ENCODE results near the gene PSMC3.

The PSMC3 gene

DNA sequence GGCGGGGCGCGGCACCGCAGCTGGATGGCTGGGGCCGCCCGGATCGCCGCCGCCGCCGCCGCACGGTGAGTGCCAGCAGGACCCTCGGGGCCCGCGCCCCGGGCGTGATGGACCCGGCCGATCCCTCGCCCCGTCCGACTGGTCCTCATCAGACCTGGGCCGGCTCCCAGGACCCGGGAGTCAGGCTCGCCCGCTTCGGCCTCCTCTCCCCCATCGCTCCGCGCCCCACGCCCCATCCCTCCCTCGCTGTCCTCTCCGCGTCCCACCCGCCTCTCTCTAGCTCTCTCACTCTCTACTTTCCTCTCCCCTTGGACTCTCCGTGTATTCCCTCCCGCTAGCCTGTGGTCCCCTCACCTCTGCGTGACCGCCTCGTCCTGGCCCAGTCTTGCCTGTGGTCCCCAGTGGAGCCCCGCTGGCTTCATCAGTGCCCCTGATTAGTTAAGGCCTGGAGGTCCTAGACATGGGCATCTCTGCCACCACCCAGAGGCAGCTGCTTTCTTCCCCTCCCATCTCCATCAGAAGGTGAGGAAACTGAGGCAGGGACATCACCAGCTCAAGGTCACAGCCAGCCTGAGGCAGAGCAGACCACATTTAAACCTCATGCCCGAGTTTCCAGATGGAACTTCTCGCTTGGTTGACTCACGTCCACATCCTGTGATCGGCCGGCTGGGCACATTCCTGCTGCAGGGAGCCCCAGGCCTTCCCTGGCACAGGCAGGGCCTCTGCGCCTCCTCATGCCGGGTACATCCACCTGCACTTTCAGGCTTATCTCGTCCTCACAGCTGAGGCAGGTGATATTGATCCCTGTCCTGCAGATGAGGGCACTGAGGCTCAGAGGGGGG, 17.4 kb downstream of the PSMC3 start:
- Histone ChIP-seq H3K9ac (ENCODE audit: low read length) (peak overlapping the region; percentile 86), H3F3A (ENCODE audit: insufficient read depth, low read length) (no peaks in the 10 kb centered on the region), H3K36me3 (ENCODE audit: insufficient read depth, low read length) (no peaks in the 10 kb centered on the region), H4K20me1 (ENCODE audit: insufficient read depth, low read length) (no peaks in the 10 kb centered on the region), H3K9me2 (ENCODE audit: low read depth, low read length) (no peaks in the 10 kb centered on the region), H3K4me2 (ENCODE audit: low read length) (peak overlapping the region; percentile 99), H3K27me3 (ENCODE audit: insufficient read depth, low read length) (no peaks in the 10 kb centered on the region), H3K79me2 (ENCODE audit: insufficient read depth, low read length) (no peaks in the 10 kb centered on the region), H3K4me3 (ENCODE audit: low read depth, low read length, poor library complexity, severe bottlenecking) (peak overlapping the region; percentile 77), H3K4me1 (ENCODE audit: insufficient read depth, low read length, severe bottlenecking) (peaks cover 37% of the 10 kb centered on the region), H2AFZ (ENCODE audit: low read length) (no peak overlapping the region), H3K9me3 (ENCODE audit: low read length) (no peaks in the 10 kb centered on the region), H3K27ac (ENCODE audit: low read depth, low read length, poor library complexity, severe bottlenecking) (peak overlapping the region; percentile 49)
- TF ChIP-seq, protein P1, sequence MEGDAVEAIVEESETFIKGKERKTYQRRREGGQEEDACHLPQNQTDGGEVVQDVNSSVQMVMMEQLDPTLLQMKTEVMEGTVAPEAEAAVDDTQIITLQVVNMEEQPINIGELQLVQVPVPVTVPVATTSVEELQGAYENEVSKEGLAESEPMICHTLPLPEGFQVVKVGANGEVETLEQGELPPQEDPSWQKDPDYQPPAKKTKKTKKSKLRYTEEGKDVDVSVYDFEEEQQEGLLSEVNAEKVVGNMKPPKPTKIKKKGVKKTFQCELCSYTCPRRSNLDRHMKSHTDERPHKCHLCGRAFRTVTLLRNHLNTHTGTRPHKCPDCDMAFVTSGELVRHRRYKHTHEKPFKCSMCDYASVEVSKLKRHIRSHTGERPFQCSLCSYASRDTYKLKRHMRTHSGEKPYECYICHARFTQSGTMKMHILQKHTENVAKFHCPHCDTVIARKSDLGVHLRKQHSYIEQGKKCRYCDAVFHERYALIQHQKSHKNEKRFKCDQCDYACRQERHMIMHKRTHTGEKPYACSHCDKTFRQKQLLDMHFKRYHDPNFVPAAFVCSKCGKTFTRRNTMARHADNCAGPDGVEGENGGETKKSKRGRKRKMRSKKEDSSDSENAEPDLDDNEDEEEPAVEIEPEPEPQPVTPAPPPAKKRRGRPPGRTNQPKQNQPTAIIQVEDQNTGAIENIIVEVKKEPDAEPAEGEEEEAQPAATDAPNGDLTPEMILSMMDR (IDR thresholded peaks at IDR 0.05; ENCODE audit: low read length), result no peak
- no peak for TF ChIP-seq EZH2 (IDR thresholded peaks at IDR 0.05; ENCODE audit: borderline replicate concordance, low read length)

DNA sequence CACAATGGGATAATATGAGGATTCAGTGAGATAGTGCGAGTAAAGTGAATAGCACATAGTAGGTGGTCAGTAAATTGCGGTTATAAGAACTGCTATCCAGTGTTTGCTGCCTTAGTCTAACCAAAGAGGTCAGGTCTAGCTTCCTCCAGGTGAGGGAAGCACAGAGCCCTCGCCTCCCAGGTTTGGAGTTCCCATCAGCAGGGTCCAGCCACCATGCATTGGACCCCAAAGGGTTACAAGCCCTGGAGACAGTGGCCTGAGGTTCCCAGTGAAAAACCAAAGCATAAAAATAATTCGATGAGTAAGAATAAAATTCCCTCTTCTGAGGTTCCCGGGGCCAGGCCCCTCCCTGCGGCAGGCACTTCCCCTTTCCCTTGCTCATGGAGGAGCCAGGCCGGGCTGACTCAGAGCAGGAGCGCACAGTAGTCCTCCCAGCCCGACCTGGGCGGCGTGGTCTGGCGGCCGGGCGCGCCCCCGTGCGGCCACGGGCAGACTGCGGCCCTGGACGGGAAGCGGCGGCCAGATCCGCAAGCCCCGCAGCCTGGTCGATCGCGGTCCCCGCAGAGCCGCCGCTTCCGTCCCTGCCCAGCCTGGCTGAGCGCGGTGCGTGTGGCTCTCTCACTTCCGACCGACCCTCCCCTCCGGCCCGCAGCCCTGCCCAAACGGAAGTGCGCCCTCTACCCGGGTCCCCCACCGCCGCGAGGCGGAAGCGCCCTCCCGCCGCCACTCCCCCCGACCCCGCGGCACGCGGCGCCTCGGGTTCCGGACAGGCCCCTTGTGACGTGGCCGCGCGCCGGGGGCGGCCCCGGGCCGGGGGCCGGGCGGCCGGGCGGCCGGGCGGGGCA, 18.3 kb downstream of the PSMC3 start, which contains the start of gene SLC39A13:
Gene SLC39A13, plus strand, starts transcription at position 845 of the 845 bp plus-strand sequence. CDS start 1,505 bp downstream, outside the sequence.
- no peaks in the 10 kb centered on the region for H3K79me2 ChIP-seq (ENCODE audit: insufficient read depth, low read length)

More for the DNA sequence above, 18.3 kb downstream of the PSMC3 start, which contains the start of gene SLC39A13:
- H4K20me1 ChIP-seq (ENCODE audit: insufficient read depth, low read length), result no peaks in the 10 kb centered on the region
- TF ChIP-seq, protein P1 (IDR thresholded peaks at IDR 0.05; ENCODE audit: low read length), result peak; percentile 91
- no peak for TF ChIP-seq EZH2 (IDR thresholded peaks at IDR 0.05; ENCODE audit: borderline replicate concordance, low read length)
- H3K9ac ChIP-seq (ENCODE audit: low read length), result peak within 1 kb of the TSS; percentile 86
- peak within 1 kb of the TSS; percentile 93 for H3K27ac ChIP-seq (ENCODE audit: low read depth, low read length, poor library complexity, severe bottlenecking)
- H3K4me2 ChIP-seq (ENCODE audit: low read length), result peak within 1 kb of the TSS; percentile 99
- no peaks in the 10 kb centered on the region for H3K27me3 ChIP-seq (ENCODE audit: insufficient read depth, low read length)
- H2AFZ ChIP-seq (ENCODE audit: low read length), result no peak within 1 kb of the TSS
- no peaks in the 10 kb centered on the region for H3K9me2 ChIP-seq (ENCODE audit: low read depth, low read length)
- H3K4me1 ChIP-seq (ENCODE audit: insufficient read depth, low read length, severe bottlenecking), result peaks cover 45% of the 10 kb centered on the region
- 0 out of 2 replicates have a peak, but pooled peaks cover 2% of the 10 kb centered on the region for H3F3A ChIP-seq (ENCODE audit: insufficient read depth, low read length)
- no peaks in the 10 kb centered on the region for H3K36me3 ChIP-seq (ENCODE audit: insufficient read depth, low read length)
- peak within 1 kb of the TSS; percentile 77 for H3K4me3 ChIP-seq (ENCODE audit: low read depth, low read length, poor library complexity, severe bottlenecking)
- no peaks in the 10 kb centered on the region for H3K9me3 ChIP-seq (ENCODE audit: low read length)
